Caco-2 (cell line): ENCODE results near the gene KCNIP1. TPM values are rescaled to one million over a fixed set of nuclear protein-coding genes. Genes with fewer than 3 reads are reported as not detected.

Experiments used
- BruUV-seq: library from RNA; stranded (reverse); fragments of 400-500 nt; replicated peaks from 2 replicates; lab custom pipeline; 2021; lab: Mats Ljungman, UMichigan
- CTCF ChIA-PET: fragments of 300-600 bp; sonication (Branson Sonifier 250); formaldehyde crosslinking; loops from one replicate; lab custom pipeline; 2022; ENCODE audit warnings: antibody characterized with exemption; lab: Charles Lee
- POLR2A ChIA-PET: fragments of 300-600 bp; sonication (Branson Sonifier 250); formaldehyde crosslinking; loops from one replicate; lab custom pipeline; 2022; ENCODE audit warnings: antibody characterized with exemption; lab: Charles Lee
- DNase-seq, 2 experiments: peaks; one replicate each; pipeline versions ENCODE4 v3.0.0 to v3.0.0-alpha.2; 2020 to 2022
- H3K27me3 ChIP-seq: replicated peaks from 2 replicates; pipeline ENCODE4 v1.6.0; 2011; ENCODE audit warnings: low read length; ENCODE audit not compliant: control insufficient read depth, insufficient read depth
- H3K36me3 ChIP-seq: 2 replicates; pipeline ENCODE4 v1.5.1; 2011; ENCODE audit warnings: low read length; ENCODE audit not compliant: control insufficient read depth, insufficient read depth
- H3K4me1 ChIP-seq: fragments of 250-450 bp; sonication (Bioruptor Pico); 2 replicates; pipeline ENCODE4 v1.5.1; 2020; ENCODE audit warnings: mild to moderate bottlenecking
- H3K4me3 ChIP-seq: 2 replicates; pipeline ENCODE4 v1.5.1; 2011; ENCODE audit warnings: low read depth, mild to moderate bottlenecking, control low read depth, low read length
- H3K9me3 ChIP-seq: fragments of 250-450 bp; sonication (Bioruptor Pico); 2 replicates; pipeline ENCODE4 v1.5.1; 2020; ENCODE audit warnings: mild to moderate bottlenecking, moderate library complexity
- H3K27ac Mint-ChIP-seq: one replicate; pipeline ENCODE4 v1.8.0; 2022; ENCODE audit warnings: mixed read lengths; ENCODE audit not compliant: unreplicated experiment
- H3K27me3 Mint-ChIP-seq: one replicate; pipeline ENCODE4 v1.8.0; 2022; ENCODE audit warnings: mixed read lengths; ENCODE audit not compliant: insufficient read depth, unreplicated experiment
- H3K36me3 Mint-ChIP-seq: one replicate; pipeline ENCODE4 v1.8.0; 2022; ENCODE audit warnings: mild to moderate bottlenecking, mixed read lengths; ENCODE audit not compliant: insufficient read depth, unreplicated experiment
- H3K4me1 Mint-ChIP-seq: one replicate; pipeline ENCODE4 v1.8.0; 2022; ENCODE audit warnings: low read depth, mixed read lengths; ENCODE audit not compliant: unreplicated experiment
- H3K4me3 Mint-ChIP-seq: one replicate; pipeline ENCODE4 v1.8.0; 2022; ENCODE audit warnings: mild to moderate bottlenecking, moderate library complexity, mixed read lengths; ENCODE audit not compliant: unreplicated experiment
- H3K9me3 Mint-ChIP-seq: one replicate; pipeline ENCODE4 v1.8.0; 2022; ENCODE audit warnings: mixed read lengths; ENCODE audit not compliant: unreplicated experiment
- intact Hi-C: fragments of 100-400 bp; cut with micrococcal nuclease; formaldehyde crosslinking; loops from one replicate; pipeline ENCODE4 v1.10.0; 2022; ENCODE audit not compliant: unreplicated experiment
- total RNA-seq: library from RNA; stranded (reverse); gene quantifications from 2 replicates; pipeline ENCODE4 v1.2.3, GENCODE V29; 2022
- TF ChIP-seq, protein P1 (sequence below), 2 experiments: fragments of 200-600 bp in 1 of 2; IDR thresholded peaks; 1 replicate in 1 of 2; 2 replicates in 1 of 2; pipeline versions ENCODE4 v1.5.1 to v1.8.0; 2011 to 2022; ENCODE audit warnings: antibody characterized with exemption in 1 of 2, control low read depth in 1 of 2, inconsistent platforms in 1 of 2, low read depth in 1 of 2, low read length in 1 of 2, mild to moderate bottlenecking in 1 of 2, moderate library complexity in 1 of 2; ENCODE audit not compliant: insufficient read depth in 1 of 2, severe bottlenecking in 1 of 2, unreplicated experiment in 1 of 2

KCNIP1 gene
- total RNA-seq, 1 experiment from 2014 or later = not detected

DNA sequence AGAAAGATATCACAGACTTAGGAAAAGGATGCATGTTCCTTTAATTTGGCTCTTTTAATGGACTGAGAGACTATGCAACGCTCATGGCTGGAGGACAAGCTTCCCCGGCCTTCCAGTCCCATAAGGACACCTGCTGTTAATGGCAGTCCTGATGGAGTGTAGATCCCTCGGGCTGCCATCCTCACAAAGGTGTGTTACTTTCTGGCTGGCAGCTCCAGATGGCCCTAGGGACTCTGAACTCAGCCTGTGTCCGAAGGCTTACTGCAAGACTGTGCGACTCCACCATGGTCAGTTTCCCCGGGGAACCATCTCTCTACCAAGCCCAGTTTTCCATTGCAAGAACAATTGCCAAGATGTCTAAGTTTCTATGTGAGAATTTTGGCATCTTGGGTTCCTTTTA lies 25.5 kb upstream of the KCNIP1 start:
- Mint-ChIP-seq H3K4me1 (peaks cover 10% of the 10 kb centered on the region), H3K9me3 (no peaks in the 10 kb centered on the region), H3K27me3 (no peaks in the 10 kb centered on the region), H3K36me3 (no peaks in the 10 kb centered on the region), H3K4me3 (no peak overlapping the region), H3K27ac (no peak overlapping the region)
- TF ChIP-seq, protein P1, sequence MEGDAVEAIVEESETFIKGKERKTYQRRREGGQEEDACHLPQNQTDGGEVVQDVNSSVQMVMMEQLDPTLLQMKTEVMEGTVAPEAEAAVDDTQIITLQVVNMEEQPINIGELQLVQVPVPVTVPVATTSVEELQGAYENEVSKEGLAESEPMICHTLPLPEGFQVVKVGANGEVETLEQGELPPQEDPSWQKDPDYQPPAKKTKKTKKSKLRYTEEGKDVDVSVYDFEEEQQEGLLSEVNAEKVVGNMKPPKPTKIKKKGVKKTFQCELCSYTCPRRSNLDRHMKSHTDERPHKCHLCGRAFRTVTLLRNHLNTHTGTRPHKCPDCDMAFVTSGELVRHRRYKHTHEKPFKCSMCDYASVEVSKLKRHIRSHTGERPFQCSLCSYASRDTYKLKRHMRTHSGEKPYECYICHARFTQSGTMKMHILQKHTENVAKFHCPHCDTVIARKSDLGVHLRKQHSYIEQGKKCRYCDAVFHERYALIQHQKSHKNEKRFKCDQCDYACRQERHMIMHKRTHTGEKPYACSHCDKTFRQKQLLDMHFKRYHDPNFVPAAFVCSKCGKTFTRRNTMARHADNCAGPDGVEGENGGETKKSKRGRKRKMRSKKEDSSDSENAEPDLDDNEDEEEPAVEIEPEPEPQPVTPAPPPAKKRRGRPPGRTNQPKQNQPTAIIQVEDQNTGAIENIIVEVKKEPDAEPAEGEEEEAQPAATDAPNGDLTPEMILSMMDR (IDR thresholded peaks at IDR 0.05; ENCODE audit: insufficient read depth in 1 of 2, low read depth in 1 of 2, low read length in 1 of 2, severe bottlenecking in 1 of 2, unreplicated experiment in 1 of 2) = no peak
- ChIA-PET CTCF (no interaction called here), POLR2A (no interaction called here)
- intact Hi-C loops = no loop called here
- H3K4me3 ChIP-seq = no peak overlapping the region
- no peak for DNase-seq
- H3K36me3 ChIP-seq = no peaks in the 10 kb centered on the region
- peaks cover 6% of the 10 kb centered on the region for H3K4me1 ChIP-seq
- no TSS peak for BruUV-seq
- H3K27me3 ChIP-seq = no peaks in the 10 kb centered on the region
- no peaks in the 10 kb centered on the region for H3K9me3 ChIP-seq

DNA sequence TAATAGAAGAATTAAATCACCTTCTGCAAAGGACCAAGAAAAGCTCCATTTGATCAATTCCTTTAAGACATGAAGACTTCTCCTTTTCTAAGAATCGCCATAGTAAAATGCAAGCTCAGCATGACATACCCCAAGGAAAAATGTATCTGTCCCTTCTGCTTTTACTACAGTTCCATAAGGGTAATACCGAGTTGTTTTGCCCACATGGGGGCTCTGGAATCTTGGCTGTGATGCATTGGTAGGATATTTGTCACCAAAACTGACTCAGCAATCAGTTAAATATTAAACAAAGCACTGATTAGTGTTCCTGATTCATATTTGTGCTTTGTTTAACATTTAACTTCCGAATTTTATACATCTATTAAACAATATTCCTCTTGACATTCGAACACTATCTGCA lies 24.3 kb upstream of the KCNIP1 start:
- H3K9me3 Mint-ChIP-seq = no peaks in the 10 kb centered on the region
- H3K4me3 Mint-ChIP-seq = no peak overlapping the region
- Histone ChIP-seq H3K4me1 (peaks cover 6% of the 10 kb centered on the region), H3K9me3 (no peaks in the 10 kb centered on the region), H3K36me3 (no peaks in the 10 kb centered on the region), H3K4me3 (no peak overlapping the region), H3K27me3 (no peaks in the 10 kb centered on the region)
- POLR2A ChIA-PET = no interaction called here
- intact Hi-C loops = loop anchor here (1.0 kb wide), 3 partner anchors 92 to 153 kb away; no protein-coding TSS in a partner anchor
- DNase-seq = peak in 1 of 2 experiments; percentile 44
- no TSS peak for BruUV-seq
- H3K27me3 Mint-ChIP-seq = no peaks in the 10 kb centered on the region
- TF ChIP-seq, protein P1 (IDR thresholded peaks at IDR 0.05; ENCODE audit: insufficient read depth in 1 of 2, low read depth in 1 of 2, low read length in 1 of 2, severe bottlenecking in 1 of 2, unreplicated experiment in 1 of 2) = peak in 1 of 2 experiments; percentile 22
- no peaks in the 10 kb centered on the region for H3K36me3 Mint-ChIP-seq
- H3K4me1 Mint-ChIP-seq = peaks cover 18% of the 10 kb centered on the region
- CTCF ChIA-PET = interaction anchor here (0.7 kb wide), 1 partner anchor 120 kb away, joined by 3 read pairs; no protein-coding TSS in a partner anchor
- no peak overlapping the region for H3K27ac Mint-ChIP-seq

DNA sequence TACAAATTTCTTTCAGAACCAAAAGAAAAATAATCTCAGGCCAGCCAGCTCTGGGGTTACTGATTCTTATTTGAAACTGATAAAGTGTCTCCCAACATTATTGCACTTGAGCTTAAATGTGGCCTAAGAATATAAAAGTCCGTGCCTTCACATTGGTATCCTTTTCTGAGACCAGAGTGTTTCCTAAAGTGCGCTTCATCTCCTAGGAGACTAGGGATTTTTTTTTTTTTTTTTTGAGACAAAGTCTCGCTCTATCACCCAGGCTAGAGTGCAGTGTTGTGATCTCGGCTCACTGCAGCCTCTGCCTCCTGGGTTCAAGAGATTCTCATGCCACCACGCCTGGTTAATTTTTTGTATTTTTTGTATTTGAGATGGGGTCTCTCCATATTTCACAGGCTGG lies 23.6 kb upstream of the KCNIP1 start:
- DNase-seq = no peak
- peaks cover 6% of the 10 kb centered on the region for H3K4me1 ChIP-seq
- intact Hi-C loops = no loop called here
- no peak overlapping the region for H3K27ac Mint-ChIP-seq
- no peaks in the 10 kb centered on the region for H3K36me3 Mint-ChIP-seq
- H3K4me3 ChIP-seq = no peak overlapping the region
- H3K36me3 ChIP-seq = no peaks in the 10 kb centered on the region
- ChIA-PET CTCF (no interaction called here), POLR2A (no interaction called here)
- no peak overlapping the region for H3K4me3 Mint-ChIP-seq
- H3K27me3 Mint-ChIP-seq = no peaks in the 10 kb centered on the region
- no peaks in the 10 kb centered on the region for H3K9me3 Mint-ChIP-seq
- no peaks in the 10 kb centered on the region for H3K9me3 ChIP-seq
- peaks cover 23% of the 10 kb centered on the region for H3K4me1 Mint-ChIP-seq
- no peaks in the 10 kb centered on the region for H3K27me3 ChIP-seq
- TF ChIP-seq, protein P1 (IDR thresholded peaks at IDR 0.05; ENCODE audit: insufficient read depth in 1 of 2, low read depth in 1 of 2, low read length in 1 of 2, severe bottlenecking in 1 of 2, unreplicated experiment in 1 of 2) = no peak
- BruUV-seq = no TSS peak
